Measurements from ENCODE around the gene NETO1.

The NETO1 gene

DNA sequence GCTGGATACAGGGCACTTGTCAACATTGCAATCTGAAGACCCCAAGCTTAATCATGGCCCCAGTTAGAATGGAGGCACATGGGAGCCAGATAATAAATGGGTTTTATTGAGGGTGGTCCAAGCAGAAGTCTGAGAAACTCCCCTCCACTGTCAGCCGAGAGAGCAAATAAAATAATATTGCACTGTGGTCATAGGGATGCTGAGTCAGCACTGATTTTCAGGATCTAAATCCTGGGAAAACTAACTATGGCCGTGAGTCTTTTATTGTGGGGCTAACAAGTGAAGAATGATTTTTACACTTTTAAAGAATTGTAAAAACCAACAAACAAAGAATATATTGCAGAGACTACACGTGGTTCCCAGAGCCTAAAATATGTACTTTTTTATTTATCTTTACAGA lies 31.1 kb upstream of the NETO1 start:
- Histone ChIP-seq H3K4me3 (no peak overlapping the region), H3K27me3 (no peaks in the 10 kb centered on the region), H3K4me1 (no peaks in the 10 kb centered on the region), H3K27ac (no peak overlapping the region), H3K36me3 (no peaks in the 10 kb centered on the region), H3K9me3 (no peaks in the 10 kb centered on the region)
- DNase-seq = no peak
- TF ChIP-seq, protein P1, sequence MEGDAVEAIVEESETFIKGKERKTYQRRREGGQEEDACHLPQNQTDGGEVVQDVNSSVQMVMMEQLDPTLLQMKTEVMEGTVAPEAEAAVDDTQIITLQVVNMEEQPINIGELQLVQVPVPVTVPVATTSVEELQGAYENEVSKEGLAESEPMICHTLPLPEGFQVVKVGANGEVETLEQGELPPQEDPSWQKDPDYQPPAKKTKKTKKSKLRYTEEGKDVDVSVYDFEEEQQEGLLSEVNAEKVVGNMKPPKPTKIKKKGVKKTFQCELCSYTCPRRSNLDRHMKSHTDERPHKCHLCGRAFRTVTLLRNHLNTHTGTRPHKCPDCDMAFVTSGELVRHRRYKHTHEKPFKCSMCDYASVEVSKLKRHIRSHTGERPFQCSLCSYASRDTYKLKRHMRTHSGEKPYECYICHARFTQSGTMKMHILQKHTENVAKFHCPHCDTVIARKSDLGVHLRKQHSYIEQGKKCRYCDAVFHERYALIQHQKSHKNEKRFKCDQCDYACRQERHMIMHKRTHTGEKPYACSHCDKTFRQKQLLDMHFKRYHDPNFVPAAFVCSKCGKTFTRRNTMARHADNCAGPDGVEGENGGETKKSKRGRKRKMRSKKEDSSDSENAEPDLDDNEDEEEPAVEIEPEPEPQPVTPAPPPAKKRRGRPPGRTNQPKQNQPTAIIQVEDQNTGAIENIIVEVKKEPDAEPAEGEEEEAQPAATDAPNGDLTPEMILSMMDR (IDR thresholded peaks at IDR 0.05) = no peak
- intact Hi-C loops (cut with DNase I; ENCODE audit: low total_unique reads) = no loop called here

DNA sequence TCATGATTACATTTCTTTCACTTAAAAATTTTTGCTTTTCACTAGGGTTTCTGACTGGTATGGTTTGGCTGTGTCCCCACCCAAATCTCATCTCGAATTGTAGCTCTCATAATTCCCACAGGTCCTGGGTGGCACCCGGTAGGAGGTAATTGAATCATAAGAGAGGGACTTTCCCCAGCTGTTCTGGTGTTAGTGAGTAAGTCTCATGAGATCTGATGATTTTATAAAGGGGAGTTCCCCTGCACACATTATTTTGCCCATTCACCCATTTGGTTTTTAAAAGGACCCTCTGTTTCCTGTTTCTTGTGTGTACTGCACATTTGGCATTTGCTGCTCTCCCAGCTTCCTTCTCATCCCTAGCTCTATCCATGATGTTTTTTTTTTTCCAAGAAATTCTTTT lies 27.8 kb upstream of the NETO1 start:
- H3K4me1 ChIP-seq = no peaks in the 10 kb centered on the region
- no peaks in the 10 kb centered on the region for H3K9me3 ChIP-seq
- no peak overlapping the region for H3K27ac ChIP-seq
- no peak overlapping the region for H3K4me3 ChIP-seq
- H3K36me3 ChIP-seq = no peaks in the 10 kb centered on the region
- DNase-seq = no peak
- intact Hi-C loops (cut with DNase I; ENCODE audit: low total_unique reads) = no loop called here
- TF ChIP-seq, protein P1 (IDR thresholded peaks at IDR 0.05) = no peak
- no peaks in the 10 kb centered on the region for H3K27me3 ChIP-seq

DNA sequence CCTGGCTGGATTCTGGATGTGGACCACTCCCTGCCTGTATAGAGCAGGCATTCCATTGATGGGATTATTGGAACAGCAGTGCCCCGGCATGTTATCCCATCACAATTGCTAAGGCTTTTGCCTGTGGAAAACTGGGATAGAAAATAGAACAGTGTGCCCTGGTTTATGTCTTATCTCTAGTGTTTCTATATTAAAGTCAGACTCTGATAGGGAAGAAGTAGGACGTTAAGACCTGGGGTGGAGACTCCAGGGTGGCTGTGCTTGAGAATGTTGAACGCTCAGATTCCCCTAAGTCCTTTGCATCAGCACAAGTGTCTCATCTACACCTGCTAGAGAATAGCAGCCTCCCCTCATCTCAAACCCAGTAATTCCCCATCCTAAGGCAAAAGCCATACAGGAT lies 10.8 kb upstream of the NETO1 start:
- H3K36me3 ChIP-seq = no peaks in the 10 kb centered on the region
- no peaks in the 10 kb centered on the region for H3K4me1 ChIP-seq
- DNase-seq = no peak
- no peaks in the 10 kb centered on the region for H3K27me3 ChIP-seq
- no peaks in the 10 kb centered on the region for H3K9me3 ChIP-seq
- intact Hi-C loops (cut with DNase I; ENCODE audit: low total_unique reads) = no loop called here
- no peak overlapping the region for H3K4me3 ChIP-seq
- TF ChIP-seq, protein P1 (IDR thresholded peaks at IDR 0.05) = no peak
- no peak overlapping the region for H3K27ac ChIP-seq

DNA sequence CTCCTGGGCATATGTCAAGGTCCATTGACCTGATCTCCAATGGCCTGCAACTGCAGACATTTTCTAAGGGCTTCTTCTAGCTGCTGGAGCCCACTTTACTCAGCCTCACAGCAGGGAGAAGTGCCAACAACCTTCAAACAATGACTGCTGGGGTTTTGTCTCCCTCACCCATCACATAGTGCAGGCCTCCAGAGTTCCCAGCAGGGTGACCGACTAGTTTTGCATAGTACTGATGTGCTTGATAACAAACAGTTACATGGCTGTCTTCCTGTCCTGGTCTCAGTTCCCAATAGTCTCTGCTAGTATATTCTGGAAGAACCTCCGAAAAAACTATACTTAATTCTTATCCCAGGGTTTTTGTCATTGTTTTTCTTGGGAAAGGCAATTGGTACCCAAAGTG lies 10.4 kb upstream of the NETO1 start:
- Histone ChIP-seq H3K9me3 (no peaks in the 10 kb centered on the region), H3K27ac (no peak overlapping the region), H3K27me3 (no peaks in the 10 kb centered on the region), H3K4me1 (no peaks in the 10 kb centered on the region), H3K4me3 (no peak overlapping the region), H3K36me3 (no peaks in the 10 kb centered on the region)
- TF ChIP-seq, protein P1 (IDR thresholded peaks at IDR 0.05) = no peak
- no peak for DNase-seq
- intact Hi-C loops (cut with DNase I; ENCODE audit: low total_unique reads) = no loop called here

DNA sequence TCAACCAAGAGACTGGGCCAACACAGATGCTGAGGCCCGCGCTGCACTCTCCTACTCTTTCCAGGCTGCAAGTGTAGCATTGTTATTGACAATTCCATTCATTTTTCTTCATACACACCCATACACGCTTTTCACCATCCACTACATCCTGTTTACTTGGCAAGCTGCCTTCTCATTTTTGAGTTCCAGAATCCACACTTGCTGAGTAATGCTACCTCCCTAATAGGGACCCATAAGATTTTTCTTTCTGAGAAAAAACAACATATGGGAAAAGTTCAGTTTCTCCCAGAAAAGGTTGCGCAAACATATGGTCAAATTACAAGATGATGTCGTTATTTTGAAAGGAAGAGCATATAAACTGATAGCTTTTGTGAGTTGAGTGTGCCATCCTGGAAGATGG lies 3.3 kb upstream of the NETO1 start:
- peaks cover 0 to 33% of the 10 kb centered on the region in 2 donors for H3K27me3 ChIP-seq
- intact Hi-C loops (cut with DNase I; ENCODE audit: low total_unique reads) = no loop called here
- H3K4me1 ChIP-seq = peaks cover 0 to 29% (median 17%) of the 10 kb centered on the region in 4 donors
- no peaks in the 10 kb centered on the region for H3K36me3 ChIP-seq
- H3K27ac ChIP-seq = no peak overlapping the region
- TF ChIP-seq, protein P1 (IDR thresholded peaks at IDR 0.05) = no peak
- no peak overlapping the region for H3K4me3 ChIP-seq
- H3K9me3 ChIP-seq = no peaks in the 10 kb centered on the region
- no peak for DNase-seq

Measured in tibial artery (tissue), 4 donors.